ENCODE data around the gene CNPY1.

- no peak for TF ChIP-seq CTCF (IDR thresholded peaks at IDR 0.05)
- TF ChIP-seq POLR2A (IDR thresholded peaks at IDR 0.05) = no peak
These were observed 1.9 kb downstream of the CNPY1 start for GRCh38 chr7:155544485-155544884.
